Measurements from ENCODE around the gene TSHZ2.
A peak's percentile ranks its signal among the peaks of the same experiment; 100 is the strongest.

Gene TSHZ2

GRCh38 chr20:53387983-53388675, 416.0 kb downstream of the TSHZ2 start:
- TF ChIP-seq, protein P1, sequence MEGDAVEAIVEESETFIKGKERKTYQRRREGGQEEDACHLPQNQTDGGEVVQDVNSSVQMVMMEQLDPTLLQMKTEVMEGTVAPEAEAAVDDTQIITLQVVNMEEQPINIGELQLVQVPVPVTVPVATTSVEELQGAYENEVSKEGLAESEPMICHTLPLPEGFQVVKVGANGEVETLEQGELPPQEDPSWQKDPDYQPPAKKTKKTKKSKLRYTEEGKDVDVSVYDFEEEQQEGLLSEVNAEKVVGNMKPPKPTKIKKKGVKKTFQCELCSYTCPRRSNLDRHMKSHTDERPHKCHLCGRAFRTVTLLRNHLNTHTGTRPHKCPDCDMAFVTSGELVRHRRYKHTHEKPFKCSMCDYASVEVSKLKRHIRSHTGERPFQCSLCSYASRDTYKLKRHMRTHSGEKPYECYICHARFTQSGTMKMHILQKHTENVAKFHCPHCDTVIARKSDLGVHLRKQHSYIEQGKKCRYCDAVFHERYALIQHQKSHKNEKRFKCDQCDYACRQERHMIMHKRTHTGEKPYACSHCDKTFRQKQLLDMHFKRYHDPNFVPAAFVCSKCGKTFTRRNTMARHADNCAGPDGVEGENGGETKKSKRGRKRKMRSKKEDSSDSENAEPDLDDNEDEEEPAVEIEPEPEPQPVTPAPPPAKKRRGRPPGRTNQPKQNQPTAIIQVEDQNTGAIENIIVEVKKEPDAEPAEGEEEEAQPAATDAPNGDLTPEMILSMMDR (IDR thresholded peaks at IDR 0.05; ENCODE audit: unreplicated experiment in 3 of 3) = no peak
- Mint-ChIP-seq H3K4me3 (no peak overlapping the region), H3K4me1 (peaks cover 41% of the 10 kb centered on the region), H3K27ac (peak overlapping the region in 1 of 3 experiments; percentile 7), H3K36me3 (ENCODE audit: low read depth) (peaks cover 5% of the 10 kb centered on the region), H3K27me3 (ENCODE audit: low read depth) (peaks cover 3% of the 10 kb centered on the region), H3K9me3 (no peaks in the 10 kb centered on the region)

- no peak overlapping the region for H3K4me3 Mint-ChIP-seq
- peaks cover 5% of the 10 kb centered on the region for H3K36me3 Mint-ChIP-seq (ENCODE audit: low read depth)
- peaks cover 36% of the 10 kb centered on the region for H3K4me1 Mint-ChIP-seq
- H3K9me3 Mint-ChIP-seq = no peaks in the 10 kb centered on the region
- no peaks in the 10 kb centered on the region for H3K27me3 Mint-ChIP-seq (ENCODE audit: low read depth)
- peak overlapping the region in 2 of 3 experiments; percentile 14 to 28 for H3K27ac Mint-ChIP-seq
- TF ChIP-seq, protein P1 (IDR thresholded peaks at IDR 0.05; ENCODE audit: unreplicated experiment in 3 of 3) = no peak
Observed at GRCh38 chr20:53389516-53390300, 417.6 kb downstream of the TSHZ2 start.

DNA sequence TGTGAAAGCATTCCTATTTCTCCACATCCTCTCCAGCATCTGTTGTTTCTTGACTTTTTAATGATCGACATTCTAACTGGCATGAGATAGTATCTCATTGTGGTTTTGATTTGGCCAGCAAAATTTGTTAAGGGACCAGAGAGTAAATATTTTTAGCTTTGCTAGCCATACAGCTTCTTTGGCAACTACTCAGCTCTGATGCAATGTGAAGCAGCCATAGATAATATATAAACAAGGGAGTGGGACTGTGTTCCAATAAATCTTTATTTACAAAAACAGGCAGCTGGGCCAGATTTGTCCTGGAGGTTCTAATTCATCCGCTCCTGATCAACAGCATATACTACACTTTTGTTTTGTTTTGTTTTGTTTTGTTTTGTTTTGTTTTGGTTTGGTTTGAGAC, 418.6 kb downstream of the TSHZ2 start:
- Mint-ChIP-seq H3K27ac (peak overlapping the region in 1 of 3 experiments; percentile 14), H3K4me3 (no peak overlapping the region), H3K36me3 (ENCODE audit: low read depth) (peaks cover 8% of the 10 kb centered on the region), H3K27me3 (ENCODE audit: low read depth) (no peaks in the 10 kb centered on the region), H3K9me3 (no peaks in the 10 kb centered on the region), H3K4me1 (peaks cover 31% of the 10 kb centered on the region)
- TF ChIP-seq, protein P1 (IDR thresholded peaks at IDR 0.05; ENCODE audit: unreplicated experiment in 3 of 3) = no peak

DNA sequence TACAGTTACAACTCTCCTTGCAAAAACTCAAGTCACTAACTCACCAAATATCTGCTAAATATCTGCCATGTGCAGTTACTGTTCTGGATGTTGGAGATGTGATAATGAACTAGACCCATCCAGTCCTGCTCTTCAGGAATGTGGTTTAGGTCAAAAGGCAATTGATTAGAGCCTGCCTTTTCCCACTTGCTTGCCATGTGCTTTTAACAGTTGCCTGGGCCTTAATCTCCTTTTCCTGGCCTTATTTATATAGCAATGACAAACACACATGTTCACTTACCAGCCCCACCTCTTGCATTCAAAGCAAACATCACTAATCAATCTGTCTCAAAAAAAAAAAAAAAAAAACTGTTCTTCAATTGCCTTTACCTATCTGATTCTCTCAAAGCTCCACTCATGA, 422.3 kb downstream of the TSHZ2 start:
- H3K27ac Mint-ChIP-seq = no peak overlapping the region
- TF ChIP-seq, protein P1 (IDR thresholded peaks at IDR 0.05; ENCODE audit: unreplicated experiment in 3 of 3) = no peak
- peaks cover 9% of the 10 kb centered on the region for H3K36me3 Mint-ChIP-seq (ENCODE audit: low read depth)
- no peaks in the 10 kb centered on the region for H3K27me3 Mint-ChIP-seq (ENCODE audit: low read depth)
- no peaks in the 10 kb centered on the region for H3K9me3 Mint-ChIP-seq
- peaks cover 11% of the 10 kb centered on the region for H3K4me1 Mint-ChIP-seq
- no peak overlapping the region for H3K4me3 Mint-ChIP-seq

- Mint-ChIP-seq H3K27ac (no peak overlapping the region), H3K4me1 (peaks cover 11% of the 10 kb centered on the region), H3K4me3 (no peak overlapping the region), H3K9me3 (no peaks in the 10 kb centered on the region), H3K36me3 (ENCODE audit: low read depth) (peaks cover 9% of the 10 kb centered on the region), H3K27me3 (ENCODE audit: low read depth) (no peaks in the 10 kb centered on the region)
- TF ChIP-seq, protein P1 (IDR thresholded peaks at IDR 0.05; ENCODE audit: unreplicated experiment in 3 of 3) = no peak
Observed at GRCh38 chr20:53395188-53395923, 423.2 kb downstream of the TSHZ2 start.
